SK-N-MC (cell line): Measurements from ENCODE around the gene DGUOK.

Experiments used
- DNase-seq: peaks from one replicate; pipeline ENCODE4 v3.0.0-alpha.2; 2011; ENCODE audit warnings: low read depth, low spot score
- H3K27ac ChIP-seq: fragments of 200-600 bp; sonication (generic); 2 replicates; pipeline ENCODE4 v1.5.1; 2016; ENCODE audit warnings: mixed run types
- H3K36me3 ChIP-seq: fragments of 200-600 bp; sonication (generic); 2 replicates; pipeline ENCODE4 v1.6.1; 2017; ENCODE audit warnings: antibody characterized with exemption, low read length, mixed read lengths; ENCODE audit not compliant: insufficient read depth
- H3K4me3 ChIP-seq: fragments of 200-600 bp; sonication (generic); 2 replicates; pipeline ENCODE4 v1.5.1; 2016
- H3K9ac ChIP-seq: fragments of 200-600 bp; sonication (generic); 2 replicates; pipeline ENCODE4 v1.8.0; 2017; ENCODE audit warnings: mixed run types, mixed read lengths; ENCODE audit not compliant: insufficient read length
- H3K9me3 ChIP-seq: fragments of 200-600 bp; sonication (generic); 2 replicates; pipeline ENCODE4 v1.6.1; 2017; ENCODE audit warnings: low read depth, mild to moderate bottlenecking, antibody characterized with exemption, low read length, moderate library complexity, mixed read lengths
- EZH2 ChIP-seq: fragments of 200-600 bp; sonication (generic); IDR thresholded peaks from one replicate; pipeline ENCODE4 v1.6.1; 2017; ENCODE audit warnings: antibody characterized with exemption
- FOXP2 ChIP-seq: optimal IDR thresholded peaks from 2 replicates; pipeline ENCODE3; 2011; ENCODE audit warnings: mild to moderate bottlenecking, moderate library complexity; ENCODE audit not compliant: insufficient read depth; ENCODE audit errors: extremely low read length, control extremely low read depth
- POLR2AphosphoS5 ChIP-seq: IDR thresholded peaks from 2 replicates; pipeline ENCODE4 v1.6.1; 2012; ENCODE audit warnings: mild to moderate bottlenecking, low read depth, low read length, borderline replicate concordance

DGUOK gene

DNA sequence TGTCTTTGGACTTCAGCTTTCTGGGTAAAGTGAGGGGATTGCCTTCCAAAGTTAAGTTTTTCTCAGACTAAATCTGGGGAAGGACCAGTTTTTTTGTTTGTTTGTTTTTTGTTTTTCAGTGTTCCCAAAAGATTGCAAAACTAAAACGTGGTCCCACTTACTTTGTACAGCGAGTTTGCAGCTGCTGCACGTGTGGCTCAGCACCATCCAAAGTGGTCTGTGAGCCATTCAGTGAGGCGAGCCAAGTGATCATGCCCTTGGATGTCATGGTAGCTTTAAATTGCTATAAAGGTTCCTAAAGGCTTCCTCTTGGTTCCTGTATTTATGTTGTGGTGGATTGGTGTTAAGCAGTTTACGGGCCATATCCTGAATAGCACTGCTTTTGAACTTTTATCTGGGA, 81.0 kb downstream of the DGUOK start:
- TF ChIP-seq EZH2 (no peak), POLR2AphosphoS5 (no peak), FOXP2 (no peak)
- H3K27ac ChIP-seq: peak overlapping the region; percentile 75
- H3K36me3 ChIP-seq: peaks cover 3% of the 10 kb centered on the region; the same call in 1 of the 2 replicates
- H3K9ac ChIP-seq: no peak overlapping the region
- DNase-seq: no peak
- 0 out of 2 replicates have a peak overlapping the region, but pooled peaks have one; percentile 59 for H3K4me3 ChIP-seq
- no peaks in the 10 kb centered on the region for H3K9me3 ChIP-seq
